ENCODE results near the gene MAML2.

MAML2 gene

GRCh38 chr11:96106645-96107044, 236.3 kb downstream of the MAML2 start:
- no peak for DNase-seq (ENCODE audit: low read depth in 2 of 2, low spot score in 1 of 2)

DNA sequence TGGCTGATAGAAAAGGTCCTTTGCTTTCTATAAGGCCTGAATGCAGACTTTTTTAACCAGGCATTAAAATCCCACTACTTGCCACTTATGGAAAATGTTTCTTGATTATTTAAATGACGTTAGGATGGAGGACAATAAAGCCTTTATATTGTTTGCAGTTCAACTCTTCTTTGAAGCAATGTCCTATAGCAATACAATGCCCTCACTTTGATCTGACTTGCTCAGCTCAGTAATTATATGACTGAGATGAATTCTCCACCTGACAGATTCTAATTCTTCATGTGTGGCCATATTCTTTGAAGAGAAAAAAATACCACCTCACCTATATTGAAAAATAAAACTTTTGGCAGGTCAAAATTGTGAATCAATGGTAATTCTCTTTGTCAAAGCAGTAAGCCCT, 237.1 kb downstream of the MAML2 start:
- no peak for DNase-seq (ENCODE audit: low read depth in 2 of 2, low spot score in 1 of 2)

- DNase-seq (ENCODE audit: low read depth in 2 of 2, low spot score in 1 of 2), result no peak
Measured at GRCh38 chr11:96105197-96105895, 237.6 kb downstream of the MAML2 start.

DNA sequence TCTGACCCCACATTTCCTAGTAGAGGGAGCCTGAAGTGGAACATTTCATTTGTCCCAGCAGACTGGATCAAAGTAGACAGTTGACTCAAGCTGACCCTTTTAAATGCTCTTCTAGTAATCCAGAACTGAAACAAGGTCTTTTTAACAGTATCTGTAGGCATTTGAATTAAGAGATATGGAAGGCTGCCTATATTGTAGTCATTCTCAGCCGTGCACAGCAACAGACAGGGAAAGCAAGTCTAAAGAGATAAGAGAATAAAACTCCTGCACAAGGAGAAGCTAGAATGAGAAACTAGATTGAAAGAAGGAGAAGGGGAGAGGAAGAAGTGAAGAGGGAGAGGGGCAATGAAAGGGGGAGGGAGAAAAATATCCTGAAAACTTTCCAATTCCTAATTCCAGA, 238.5 kb downstream of the MAML2 start:
- no peak for DNase-seq (ENCODE audit: low read depth in 2 of 2, low spot score in 1 of 2)

DNA sequence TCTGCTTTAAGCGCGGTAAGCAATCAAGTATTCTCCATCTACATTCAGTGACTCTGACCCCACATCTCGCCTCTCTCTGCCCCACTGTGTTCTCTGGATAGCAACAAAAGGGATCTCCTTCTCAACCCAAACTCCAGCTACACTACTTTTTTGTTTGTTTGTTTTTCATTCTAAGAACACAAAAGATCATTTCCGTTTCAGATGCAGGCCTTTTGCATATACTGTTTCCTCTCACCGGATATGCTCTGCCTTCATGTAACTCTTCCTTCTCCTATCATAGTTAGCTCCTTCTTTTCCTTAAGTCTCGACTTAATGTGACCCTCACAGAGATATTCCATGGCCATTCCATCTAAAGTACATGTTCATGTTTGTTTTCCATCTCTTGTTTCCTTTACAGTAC, 239.3 kb downstream of the MAML2 start:
- no peak for DNase-seq (ENCODE audit: low read depth in 2 of 2, low spot score in 1 of 2)

- DNase-seq (ENCODE audit: low read depth in 2 of 2, low spot score in 1 of 2), result no peak
Measured at GRCh38 chr11:96103102-96103501, 239.9 kb downstream of the MAML2 start.

GRCh38 chr11:96102664-96103078, 240.3 kb downstream of the MAML2 start:
- no peak for DNase-seq (ENCODE audit: low read depth in 2 of 2, low spot score in 1 of 2)

- DNase-seq (ENCODE audit: low read depth in 2 of 2, low spot score in 1 of 2), result no peak
Measured at GRCh38 chr11:96101146-96101545, 241.8 kb downstream of the MAML2 start.

DNA sequence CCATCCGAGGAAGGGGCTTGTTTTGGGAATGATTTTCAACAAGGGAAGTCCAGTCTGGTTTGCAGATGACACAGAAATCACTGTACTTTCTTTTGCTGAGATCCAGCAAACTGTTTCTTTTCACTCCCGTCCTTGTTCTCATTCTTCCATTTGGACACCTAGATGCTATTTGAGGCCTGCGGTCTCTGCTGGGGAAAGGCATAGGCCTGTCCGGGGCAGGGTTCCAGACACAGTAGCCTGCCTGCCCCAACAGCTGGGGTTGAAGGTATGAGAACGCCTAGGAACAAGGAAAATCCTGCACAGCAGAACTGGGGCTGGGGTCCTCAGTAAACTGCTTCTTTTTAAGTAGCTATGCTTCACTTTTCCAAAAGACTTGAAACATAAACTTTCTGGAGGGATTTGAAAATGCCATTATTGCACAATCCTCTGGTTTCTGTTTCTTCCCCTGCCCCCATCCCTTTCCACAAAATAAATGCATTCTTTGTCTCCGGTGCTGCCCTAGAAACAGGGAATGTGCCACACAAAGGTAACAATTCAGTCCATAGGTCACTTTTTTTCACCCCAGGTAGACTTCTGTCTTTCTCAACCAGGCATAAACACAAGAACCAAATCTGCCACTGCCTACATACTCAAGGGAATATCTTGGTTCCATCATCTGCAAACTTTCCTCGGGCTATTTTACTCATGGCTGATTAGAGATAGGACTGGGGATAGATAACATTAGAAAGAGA, 244.3 kb downstream of the MAML2 start:
- no peak for DNase-seq (ENCODE audit: low read depth in 2 of 2, low spot score in 1 of 2)

- no peak for DNase-seq (ENCODE audit: low read depth in 2 of 2, low spot score in 1 of 2)
Measured at GRCh38 chr11:96097844-96098421, 245.1 kb downstream of the MAML2 start.

- DNase-seq (ENCODE audit: low read depth in 2 of 2, low spot score in 1 of 2), result no peak
Measured at GRCh38 chr11:96096360-96096759, 246.6 kb downstream of the MAML2 start.

- DNase-seq (ENCODE audit: low read depth in 2 of 2, low spot score in 1 of 2), result no peak
Measured at GRCh38 chr11:96095884-96096303, 247.1 kb downstream of the MAML2 start.

- DNase-seq (ENCODE audit: low read depth in 2 of 2, low spot score in 1 of 2), result no peak
Measured at GRCh38 chr11:96094156-96094555, 248.8 kb downstream of the MAML2 start.

DNA sequence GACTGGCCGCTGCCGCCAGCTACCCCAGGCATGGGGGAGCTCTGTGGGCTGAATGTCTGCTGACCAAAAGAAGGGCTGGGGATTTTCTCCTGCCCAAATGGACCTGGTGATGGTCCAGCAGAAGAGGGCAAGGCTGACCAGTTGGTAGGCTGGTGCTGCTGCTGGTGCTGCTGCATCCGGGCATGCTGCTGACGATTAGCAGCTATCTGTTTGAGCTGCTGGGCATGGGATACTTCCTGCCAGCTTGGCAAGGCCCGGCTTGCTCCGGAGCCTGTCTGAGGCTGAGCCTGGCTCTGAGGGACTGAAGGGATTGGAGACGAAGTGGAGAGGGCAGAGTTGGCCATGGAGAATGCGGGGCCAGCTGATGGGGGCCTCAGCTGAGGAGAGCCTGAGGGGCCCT, 250.5 kb downstream of the MAML2 start:
- DNase-seq (ENCODE audit: low read depth in 2 of 2, low spot score in 1 of 2), result no peak

- DNase-seq (ENCODE audit: low read depth in 2 of 2, low spot score in 1 of 2), result no peak
Measured at GRCh38 chr11:96091476-96091875, 251.5 kb downstream of the MAML2 start.

DNA sequence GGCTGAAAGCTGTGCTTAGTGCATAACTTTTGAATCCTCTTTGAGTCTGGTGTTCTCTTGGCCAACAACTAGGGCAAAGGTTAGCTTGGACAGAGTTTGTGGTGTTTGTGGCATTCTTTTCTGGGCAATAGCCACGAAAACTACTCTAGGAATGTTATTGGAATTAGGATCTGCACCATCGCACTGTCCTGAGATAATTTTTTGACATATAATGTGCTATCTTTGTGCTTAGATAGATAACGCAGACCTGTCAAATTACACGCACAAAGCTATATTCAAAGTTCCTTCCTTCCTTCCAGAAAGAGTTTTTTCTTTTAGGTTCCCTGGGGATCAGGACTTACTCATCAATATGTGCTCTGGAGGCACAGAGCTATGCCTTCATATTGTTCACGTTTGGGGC, 252.3 kb downstream of the MAML2 start:
- no peak for DNase-seq (ENCODE audit: low read depth in 2 of 2, low spot score in 1 of 2)

- no peak for DNase-seq (ENCODE audit: low read depth in 2 of 2, low spot score in 1 of 2)
Measured at GRCh38 chr11:96088914-96089313, 254.1 kb downstream of the MAML2 start.

DNA sequence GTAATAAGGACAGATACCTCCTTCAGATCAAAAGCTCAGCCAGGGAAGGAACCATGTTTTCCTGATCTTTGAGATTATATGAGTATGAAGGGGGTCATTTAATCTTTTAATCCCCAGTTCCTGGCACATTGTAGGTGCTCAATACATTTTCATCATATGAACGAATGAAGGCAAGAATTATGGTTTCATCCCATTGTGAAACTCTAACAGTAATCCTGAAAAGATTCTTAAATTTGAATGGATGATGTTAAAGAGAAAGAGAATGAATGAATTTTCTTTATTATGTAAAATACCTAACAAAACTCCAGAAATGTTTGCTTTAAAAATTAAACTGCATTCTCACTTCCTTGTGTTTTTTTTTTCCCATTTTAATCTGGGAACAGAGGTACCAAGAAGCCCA, 256.9 kb downstream of the MAML2 start:
- no peak for DNase-seq (ENCODE audit: low read depth in 2 of 2, low spot score in 1 of 2)

GRCh38 chr11:96085319-96085930, 257.6 kb downstream of the MAML2 start:
- no peak for DNase-seq (ENCODE audit: low read depth in 2 of 2, low spot score in 1 of 2)

DNA sequence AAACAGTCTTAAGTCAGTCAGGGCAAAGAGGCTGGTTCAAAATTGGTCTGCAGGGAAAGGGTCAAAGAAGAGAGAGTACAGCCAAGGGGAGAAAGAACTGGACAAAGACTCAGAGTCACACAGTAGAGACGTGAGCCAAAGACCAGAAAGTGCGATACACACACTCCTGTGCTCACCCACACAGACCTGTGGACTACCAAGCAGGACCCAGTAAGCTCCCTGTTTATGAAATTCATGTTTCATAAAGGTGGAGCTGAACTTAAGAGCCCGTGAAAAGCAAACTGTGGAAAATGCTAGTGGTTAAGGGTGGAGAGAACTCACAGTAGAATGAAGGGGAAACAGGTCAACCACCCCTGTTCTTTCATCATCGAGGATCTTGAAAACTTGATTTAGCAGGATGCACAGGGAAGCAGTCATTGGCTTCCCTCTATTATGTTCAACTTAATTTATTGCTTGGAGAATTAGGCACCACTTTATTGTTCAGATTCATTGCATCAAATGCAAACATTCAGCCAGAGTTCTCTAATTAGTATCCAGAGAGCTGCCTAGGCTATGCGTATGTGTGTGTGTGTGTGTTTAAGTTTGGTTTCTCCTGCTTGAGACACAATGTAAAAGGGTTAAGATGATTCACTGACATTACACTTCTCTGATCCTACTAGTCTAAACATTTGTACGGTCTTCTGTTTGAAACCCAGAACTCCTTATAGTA, 258.2 kb downstream of the MAML2 start:
- no peak for DNase-seq (ENCODE audit: low read depth in 2 of 2, low spot score in 1 of 2)

DNA sequence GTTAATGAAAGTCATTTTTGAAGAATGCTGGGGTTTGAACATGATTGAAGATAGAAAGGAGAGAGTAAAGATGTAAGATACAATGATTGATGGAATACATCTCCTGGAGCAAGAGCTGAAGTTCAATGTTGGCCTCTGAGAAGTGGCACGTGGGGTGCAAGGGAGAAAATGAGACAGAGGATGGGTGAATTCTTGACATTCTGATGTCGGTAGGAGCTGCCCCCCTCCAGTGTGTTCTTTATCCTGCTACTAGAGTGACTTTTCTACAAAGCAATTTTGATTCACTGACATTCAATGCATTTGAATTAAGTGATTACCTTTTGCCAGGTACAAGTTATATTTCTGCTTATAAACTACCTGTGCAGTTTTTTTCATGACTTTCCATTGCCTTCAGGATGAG, 260.1 kb downstream of the MAML2 start:
- DNase-seq (ENCODE audit: low read depth in 2 of 2, low spot score in 1 of 2), result no peak
